HG03521 (cell line): ENCODE data around the gene KCNT2.
"Not testable (repeated sequence)": the region's sequence is repeated elsewhere in the genome, so short reads cannot be mapped to it uniquely, and the experiment has no call there.

Source experiments
- ATAC-seq: cut with Tn5 transposase; IDR thresholded peaks from one replicate; pipeline ENCODE4 v1.9.1; 2021; ENCODE audit warnings: mild to moderate bottlenecking, moderate library complexity; ENCODE audit not compliant: unreplicated experiment

KCNT2 gene

DNA sequence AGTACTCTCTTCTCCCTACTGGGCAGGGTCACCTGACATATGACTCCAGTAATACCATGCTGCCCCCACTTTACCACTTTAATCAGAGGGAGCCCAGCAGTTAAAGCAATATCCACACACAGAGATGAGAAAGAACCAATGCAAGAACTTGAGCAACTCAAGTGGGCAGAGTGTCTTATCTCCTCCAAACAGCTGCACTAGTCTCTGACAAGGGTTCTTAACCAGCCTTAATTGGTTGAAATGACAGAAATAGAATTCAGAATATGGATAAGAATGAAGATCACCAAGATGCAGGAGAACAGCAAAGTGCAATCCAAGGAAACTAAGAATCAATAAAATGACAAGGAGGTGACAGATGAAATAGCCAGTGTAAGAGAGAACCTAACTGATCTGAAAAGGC, 91.0 kb downstream of the KCNT2 start:
- ATAC-seq, result no peak

DNA sequence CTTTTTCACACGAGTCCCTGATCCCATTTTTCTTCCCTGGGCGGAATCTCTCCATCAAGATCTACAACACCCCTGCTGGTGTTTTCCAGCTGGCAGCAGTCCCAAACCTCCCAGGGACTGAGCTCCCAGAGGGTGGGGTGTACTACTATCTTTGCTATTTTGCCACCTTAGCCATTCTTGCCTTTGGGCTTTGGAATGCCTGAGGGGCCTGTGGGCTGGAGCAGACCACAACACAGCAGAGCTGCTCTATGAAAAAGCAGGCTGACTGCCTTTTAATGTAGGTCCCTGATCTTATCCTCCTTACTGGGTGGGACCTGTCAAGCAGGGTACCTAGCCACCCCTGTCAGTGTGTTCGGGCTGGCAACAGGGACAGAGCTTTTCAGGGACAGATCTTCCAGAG, 91.9 kb downstream of the KCNT2 start:
- ATAC-seq, result no peak

DNA sequence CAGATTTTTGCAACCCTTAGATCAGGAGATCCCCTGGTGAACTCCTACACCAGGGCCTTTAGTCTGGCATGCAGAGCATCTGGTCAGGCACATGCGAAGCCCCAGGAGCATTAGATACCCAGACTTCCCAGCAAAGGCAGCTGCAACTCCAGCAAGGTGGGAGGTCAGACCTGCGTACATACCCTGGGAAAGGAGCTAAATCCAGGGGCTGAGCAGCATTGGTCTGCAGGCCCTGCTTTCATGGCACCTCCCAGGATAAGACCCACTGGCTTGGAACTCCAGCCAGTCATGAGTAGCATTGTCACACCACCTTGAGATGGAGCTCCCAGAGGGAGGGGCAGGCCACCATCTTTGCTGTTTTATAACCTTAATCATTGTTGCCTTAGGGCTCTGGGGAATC, 92.3 kb downstream of the KCNT2 start:
- no peak for ATAC-seq

DNA sequence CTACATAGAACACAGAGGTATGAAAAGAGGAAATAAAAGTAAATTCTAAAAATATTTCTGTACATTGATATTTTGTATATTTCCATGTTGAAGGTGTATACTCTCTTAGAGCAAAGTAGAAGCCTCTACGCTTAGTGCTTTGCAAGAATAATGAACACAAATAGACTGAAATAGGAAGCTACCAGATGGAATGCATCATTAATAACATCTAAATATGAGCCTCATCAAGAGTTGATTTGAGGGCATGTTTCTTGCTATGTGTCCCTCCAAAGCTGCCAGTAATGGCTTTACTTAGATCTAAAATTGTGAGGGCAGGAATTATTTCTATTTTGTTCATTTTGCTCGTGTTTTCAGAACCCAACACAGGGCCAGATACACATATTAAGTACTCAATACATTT, 94.4 kb downstream of the KCNT2 start:
- ATAC-seq, result no peak

DNA sequence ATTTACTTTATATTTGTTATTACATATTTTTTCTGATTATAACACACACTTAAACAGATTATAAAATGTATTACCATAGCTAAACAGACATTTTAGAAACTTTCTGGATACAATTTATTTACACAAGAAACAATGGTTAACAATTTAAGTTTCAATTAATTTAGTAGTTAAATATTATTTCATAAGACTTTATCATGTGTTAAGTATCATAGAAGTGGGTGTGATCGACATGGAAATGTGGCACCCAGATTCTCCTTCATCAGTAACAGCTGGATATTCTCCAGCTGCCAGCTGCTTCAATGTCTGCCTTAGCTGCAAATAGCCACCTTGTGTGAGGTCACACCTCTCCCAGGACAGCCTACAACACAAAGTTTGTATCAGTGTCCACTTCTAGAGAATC, 97.8 kb downstream of the KCNT2 start:
- ATAC-seq, result no peak

DNA sequence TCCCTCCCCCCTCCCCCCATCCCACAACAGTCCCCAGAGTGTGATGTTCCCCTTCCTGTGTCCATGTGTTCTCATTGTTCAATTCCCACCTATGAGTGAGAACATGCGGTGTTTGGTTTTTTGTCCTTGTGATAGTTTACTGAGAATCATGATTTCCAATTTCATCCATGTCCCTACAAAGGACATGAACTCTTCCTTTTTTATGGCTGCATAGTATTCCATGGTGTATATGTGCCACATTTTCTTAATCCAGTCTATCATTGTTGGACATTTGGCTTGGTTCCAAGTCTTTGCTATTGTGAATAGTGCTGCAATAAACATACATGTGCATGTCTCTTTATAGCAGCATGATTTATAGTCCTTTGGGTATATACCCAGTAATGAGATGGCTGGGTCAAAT, 104.0 kb downstream of the KCNT2 start:
- not testable (repeated sequence) for ATAC-seq

DNA sequence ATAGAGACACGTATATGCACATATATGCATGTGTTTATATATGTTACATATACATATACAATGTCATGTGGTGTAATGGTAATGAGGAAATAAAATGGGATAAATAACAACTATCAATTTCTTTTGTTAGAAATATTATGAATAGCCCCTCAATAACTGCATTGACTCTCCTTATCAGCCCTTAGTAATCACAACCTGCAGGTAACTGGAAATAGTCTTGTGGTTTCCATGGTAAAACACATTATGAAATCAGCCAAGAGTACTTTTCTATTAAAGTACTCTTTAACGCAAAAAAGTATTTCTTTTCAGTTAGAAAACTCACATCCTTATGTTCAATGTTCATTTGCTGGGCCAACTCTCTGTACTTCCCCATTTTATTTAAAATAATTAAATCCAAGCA, 105.8 kb downstream of the KCNT2 start:
- no peak for ATAC-seq

DNA sequence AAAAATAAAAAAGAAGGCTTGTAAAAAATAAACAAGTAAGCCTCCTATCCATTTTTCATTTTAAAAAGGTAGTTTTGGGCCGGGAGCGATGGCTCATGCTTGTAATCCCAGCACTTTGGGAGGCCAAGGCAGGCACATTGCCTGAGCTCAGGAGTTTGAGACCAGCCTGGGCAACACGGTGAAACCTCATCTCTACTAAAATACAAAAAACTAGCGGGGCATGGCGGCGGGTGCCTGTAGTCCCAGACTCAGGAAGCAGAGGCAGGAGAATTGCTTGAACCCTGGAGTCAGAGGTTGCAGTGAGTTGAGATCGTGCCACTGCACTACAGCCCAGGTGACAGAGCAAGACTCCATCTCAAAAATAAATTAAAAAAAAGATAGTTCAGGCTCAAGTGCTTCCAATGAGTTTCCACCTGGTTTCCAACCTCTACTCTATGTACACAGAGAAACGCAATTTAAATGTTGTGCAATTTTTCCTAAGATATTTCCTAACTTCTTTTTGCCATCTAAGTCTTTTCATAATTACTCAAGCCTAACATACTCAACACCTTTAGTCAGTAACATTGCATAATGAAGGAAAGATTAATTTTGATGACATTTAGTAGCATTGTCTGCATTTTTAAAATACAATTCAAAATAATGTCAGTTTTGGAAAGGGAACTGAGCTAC, 106.3 kb downstream of the KCNT2 start:
- no peak for ATAC-seq

DNA sequence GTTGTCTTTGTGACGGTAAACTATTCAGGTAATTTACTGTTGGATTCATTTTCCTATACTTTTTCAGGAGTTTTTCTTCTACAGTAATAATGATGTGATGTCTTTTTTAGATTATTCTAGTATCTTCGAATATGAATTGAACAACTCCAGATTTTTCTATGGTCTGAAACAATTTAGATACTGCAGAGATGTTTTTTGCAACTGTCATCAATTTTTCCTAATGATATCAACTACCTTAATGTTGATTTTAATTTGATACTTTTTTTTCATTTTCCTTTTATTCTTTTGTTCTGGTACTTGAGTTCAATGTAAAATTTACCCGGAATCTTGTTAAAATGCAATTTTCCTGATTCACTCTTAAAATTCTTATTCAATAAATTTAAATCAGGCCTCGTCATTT, 110.4 kb downstream of the KCNT2 start:
- no peak for ATAC-seq

DNA sequence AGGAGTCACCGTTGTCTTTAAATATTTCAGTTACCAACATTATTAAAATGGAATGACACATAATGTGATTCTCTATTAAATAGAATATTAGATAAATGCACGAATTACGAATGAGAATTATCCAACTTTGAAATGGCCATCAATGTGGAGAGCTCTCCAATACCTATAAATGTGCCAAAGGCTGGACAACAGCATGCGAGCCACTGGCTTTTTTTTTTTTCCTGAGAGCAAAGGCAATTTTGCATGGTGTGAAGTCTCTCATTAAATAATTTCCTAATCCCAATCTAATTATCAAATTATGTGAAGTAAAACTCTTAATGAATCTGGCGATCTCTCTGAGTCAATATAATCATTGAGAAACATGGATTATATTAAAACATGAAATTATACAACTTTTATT, 113.5 kb downstream of the KCNT2 start:
- no peak for ATAC-seq

DNA sequence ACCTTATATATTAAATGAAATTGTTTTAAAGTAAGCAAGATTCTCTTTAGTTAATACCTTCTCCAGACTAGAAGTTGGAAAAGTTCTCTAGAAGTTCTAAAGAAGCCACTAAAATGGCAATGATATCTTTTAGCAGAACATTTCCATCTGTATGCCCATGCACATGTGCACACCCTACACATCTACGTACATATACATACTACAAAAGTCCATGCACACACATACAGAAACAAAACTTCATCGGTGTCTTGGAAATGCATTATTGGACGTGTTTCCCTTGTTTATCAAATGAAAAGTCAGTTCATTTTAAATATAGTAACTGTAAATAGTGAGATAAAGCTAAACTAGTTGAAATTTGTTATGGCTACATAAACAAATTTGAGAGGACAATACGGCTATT, 114.4 kb downstream of the KCNT2 start:
- ATAC-seq, result no peak

DNA sequence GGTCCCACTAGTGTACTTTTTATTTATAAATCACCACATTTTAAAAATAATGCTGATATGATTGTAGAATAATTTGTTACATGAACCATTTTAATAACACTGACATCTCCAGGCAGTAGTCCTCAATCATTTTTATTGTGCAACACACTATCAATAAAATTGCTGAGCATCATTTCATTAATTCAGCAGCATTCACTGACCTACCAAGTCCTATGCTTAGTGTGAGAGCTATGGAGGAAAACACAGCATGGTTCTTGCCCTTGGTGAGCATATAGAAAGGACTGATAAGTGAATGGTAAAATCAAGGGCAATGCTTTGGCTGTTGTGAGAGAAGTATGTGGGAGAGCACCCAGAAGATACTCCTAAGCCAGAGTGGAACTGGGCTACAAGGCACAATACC, 119.7 kb downstream of the KCNT2 start:
- no peak for ATAC-seq

DNA sequence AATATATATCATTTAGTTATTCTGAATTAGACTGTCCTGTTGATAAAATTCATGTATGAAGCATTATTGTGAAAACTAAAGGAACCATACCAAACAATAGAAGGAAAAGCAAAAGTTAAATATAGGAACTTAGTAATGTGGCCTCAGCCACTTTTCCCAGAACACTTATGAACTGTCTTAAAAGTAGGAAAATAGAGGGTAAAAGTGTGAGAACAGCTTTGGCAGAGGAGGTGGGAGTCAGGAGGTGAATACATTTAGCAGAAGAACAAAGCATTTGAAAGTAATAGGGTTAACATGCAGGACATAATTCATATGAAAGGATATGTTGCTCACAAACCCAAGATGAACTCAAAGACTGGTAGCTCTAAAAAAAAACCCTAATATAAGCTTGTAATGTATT, 121.9 kb downstream of the KCNT2 start:
- no peak for ATAC-seq

DNA sequence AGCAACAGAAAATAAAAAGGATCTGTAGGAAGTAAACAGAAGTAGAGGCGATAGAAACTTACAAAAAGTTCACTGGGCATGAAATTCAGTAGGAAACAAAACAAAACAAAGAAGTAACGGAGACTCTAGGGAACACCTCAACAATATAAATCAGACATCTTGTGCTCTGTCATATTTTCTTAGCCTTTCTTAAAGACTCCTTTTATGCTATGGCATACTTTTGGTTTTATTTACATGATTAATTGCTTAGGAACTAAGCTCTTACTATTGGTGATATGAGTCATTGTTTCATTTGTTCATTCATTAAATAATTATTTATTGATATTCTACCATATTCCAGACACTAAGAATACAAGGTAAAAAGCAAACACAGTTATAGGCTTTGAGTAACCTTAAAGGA, 126.6 kb downstream of the KCNT2 start:
- no peak for ATAC-seq

DNA sequence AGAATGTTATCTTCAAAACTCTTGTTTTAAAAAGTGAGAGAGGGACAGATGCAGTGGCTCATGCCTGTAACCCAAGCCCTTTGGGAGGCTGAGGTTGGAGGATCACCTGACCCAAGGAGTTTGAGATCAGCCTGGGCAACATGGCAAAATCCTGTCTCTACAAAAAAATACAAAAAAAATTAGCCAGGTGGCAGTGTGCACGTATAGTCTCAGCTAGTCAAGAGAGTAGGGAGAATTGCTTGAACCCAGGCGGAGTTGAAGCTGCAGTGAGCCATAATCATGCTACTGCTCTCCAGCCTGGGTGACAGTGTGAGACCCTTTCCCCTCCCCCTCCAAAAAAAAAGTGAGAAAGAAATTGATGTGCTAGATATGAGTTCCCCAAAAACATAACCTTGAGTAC, 131.0 kb downstream of the KCNT2 start:
- no peak for ATAC-seq

DNA sequence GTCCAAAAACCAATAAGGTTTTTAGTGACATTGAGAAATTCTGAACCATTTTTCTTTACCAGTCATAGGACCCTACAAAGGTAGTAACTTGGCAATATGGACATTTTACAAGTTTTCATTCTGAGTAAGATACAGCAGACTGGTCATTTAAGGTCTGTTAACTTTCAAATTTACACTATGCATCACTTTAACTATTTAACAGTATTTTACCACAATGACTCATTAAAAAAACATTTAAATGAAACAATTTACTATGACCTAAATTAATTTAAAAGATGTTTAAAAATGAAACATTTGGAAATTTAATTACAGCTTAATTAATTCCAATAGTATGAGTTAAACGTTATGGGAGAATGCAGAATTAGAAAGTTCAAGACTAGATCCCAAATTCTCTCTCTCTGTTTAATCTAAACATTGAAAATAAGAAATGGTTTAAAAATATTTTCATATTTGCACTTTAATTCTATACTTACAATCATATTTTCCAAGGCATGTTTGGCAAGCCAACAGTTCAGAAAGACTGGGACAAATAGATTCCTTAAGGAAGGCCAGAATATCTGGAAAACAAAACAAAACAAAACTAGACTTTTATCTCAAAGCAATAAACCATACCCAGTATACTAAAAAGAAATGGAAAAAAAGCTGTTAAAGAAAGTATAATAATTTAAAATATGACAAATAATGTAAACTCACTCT, 140.9 kb downstream of the KCNT2 start:
- ATAC-seq, result no peak

DNA sequence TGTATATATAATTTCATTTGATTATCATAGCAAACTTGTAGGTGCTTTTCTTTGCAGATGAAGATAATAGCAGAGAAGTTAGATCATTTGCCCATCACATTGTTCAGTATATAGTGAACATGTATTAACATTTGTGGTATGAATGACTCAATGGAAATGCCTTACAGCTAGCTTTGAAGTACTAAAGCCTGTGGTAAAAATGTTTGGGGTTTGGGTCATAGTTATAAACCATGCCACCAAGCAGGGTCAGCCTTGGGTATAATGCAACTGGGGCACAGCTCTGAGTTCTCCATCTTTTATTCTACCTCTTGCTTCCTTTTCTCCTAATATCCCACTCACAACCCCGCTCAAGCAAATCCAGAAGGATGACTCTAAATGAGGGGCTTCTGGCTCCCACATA, 141.6 kb downstream of the KCNT2 start:
- no peak for ATAC-seq

DNA sequence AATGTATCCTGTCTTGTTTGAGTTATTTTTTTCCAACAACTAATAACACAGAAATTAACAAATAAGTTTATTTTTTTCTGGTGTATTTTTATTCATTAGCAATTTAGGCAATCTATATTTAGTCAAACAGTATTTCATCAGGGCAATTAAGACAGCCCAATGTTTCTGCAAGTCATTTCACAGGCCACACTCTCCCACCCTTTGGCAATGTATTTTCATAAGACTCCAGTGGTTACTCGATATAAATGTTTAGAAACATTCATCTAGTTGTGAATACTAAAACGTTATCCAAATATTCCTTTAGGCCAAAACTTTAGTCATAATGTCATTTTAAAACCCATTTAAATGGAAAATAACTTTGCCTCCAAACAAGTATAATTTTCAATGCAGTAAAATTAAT, 142.1 kb downstream of the KCNT2 start:
- ATAC-seq, result no peak

DNA sequence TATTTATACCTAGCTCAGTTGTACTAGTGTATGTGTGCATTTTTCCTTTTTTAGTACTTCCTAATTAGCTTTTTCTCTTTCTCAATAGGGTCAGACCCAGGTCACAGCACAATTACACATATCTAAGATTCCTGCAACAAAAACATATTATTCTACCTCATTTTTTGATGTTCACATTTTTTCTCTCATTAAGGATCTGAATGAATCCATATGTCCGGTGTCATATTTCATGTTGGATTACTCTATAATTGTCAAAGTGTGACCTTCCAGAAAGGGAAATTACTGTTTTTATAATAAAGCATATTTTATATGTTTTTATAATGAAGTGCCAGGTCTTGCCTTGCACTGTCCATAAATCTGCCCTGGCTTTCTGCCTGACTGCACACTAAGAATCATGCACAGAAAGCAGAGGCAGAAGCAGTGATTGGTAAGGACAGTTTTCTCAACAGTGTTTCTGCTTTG, 143.7 kb downstream of the KCNT2 start:
- ATAC-seq, result no peak

DNA sequence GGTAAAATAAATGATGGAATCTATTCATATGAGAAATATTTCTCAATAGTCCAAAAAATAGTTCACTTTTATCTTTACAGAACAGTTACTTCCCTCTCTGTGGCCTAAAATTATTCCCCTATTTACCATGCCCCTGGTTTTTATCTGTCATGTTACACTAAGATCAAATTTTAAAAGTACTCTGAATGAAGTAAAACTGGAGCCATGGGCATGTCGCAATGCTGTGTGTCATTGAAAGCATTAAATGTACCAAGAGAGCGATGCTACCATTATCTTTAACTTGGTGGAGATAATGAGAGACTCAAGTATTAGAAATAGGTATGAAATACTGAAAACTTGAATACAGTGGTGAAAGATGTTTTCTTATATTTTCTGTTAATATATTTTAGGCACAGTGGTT, 146.2 kb downstream of the KCNT2 start:
- no peak for ATAC-seq

DNA sequence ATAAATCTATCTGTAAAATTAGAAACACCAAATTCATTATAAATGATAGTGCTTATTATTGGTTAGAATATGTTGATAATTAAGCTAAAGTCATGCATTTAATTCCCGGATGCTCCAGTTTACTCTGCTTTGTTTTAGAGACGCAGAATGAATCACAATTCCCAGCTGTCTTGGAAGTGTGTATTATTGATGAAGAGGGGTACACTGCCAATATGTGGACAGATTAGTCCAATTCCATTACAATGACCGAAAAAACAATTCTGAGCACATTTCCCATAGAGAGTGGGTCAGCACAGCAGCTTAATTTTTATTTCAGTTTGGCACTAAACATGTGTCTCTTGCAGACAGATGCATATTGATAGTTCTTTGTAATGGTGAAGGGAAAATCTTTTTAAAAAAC, 146.7 kb downstream of the KCNT2 start:
- ATAC-seq, result no peak

DNA sequence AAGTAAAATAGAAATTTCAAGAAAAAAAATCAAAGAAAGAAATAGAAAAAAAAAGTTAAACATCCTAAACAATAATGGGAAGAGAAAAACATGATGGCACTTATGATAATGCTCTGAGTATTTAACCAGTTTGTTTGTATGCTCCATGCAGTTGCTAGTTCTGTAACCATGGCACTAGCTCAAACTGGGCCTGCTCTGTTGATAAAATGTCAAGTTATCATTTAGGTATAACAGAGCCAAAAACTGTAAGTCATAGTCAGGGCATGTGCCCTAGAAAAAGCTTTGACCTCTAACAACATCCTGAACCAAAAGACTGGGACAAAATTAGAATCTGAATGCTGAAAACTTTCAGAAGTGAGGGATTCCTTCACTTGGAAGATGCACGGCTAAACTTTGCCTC, 148.9 kb downstream of the KCNT2 start:
- no peak for ATAC-seq

DNA sequence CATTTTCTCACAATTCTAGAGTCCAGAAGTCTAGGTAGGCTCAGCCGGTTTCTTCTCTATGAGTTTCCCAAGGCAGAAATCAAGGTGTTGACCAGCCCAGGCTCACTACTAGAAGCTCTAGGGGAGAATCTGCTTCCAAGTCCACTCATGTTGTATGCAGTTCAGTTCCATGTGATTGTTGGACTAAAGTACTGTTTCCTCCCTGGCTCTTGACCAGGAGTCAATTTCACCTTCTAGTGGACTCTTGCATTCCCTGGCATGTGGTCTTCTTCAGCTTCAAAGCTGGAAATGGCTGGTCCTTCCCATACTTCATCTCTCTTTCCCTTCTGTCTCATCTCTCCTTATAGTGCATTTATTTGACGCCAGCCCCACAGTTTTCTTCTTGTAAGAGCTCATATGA, 153.4 kb downstream of the KCNT2 start:
- no peak for ATAC-seq
